MM.1S (cell line): Measurements from ENCODE around the gene RASAL2.

Source experiments
- CTCF ChIP-seq: fragments of 300-600 bp; sonication (generic); IDR thresholded peaks from 2 replicates; pipeline ENCODE4 v1.5.1; 2016; ENCODE audit warnings: antibody characterized with exemption, low read length, mixed read lengths
- EZH2 ChIP-seq: fragments of 300-600 bp; sonication (generic); optimal IDR thresholded peaks from 2 replicates; pipeline ENCODE3; 2017; ENCODE audit warnings: low read depth, mild to moderate bottlenecking, antibody characterized with exemption, low read length, mixed read lengths
- EZH2phosphoT487 ChIP-seq: fragments of 300-600 bp; sonication (generic); IDR thresholded peaks from 2 replicates; pipeline ENCODE4 v1.6.1; 2018; ENCODE audit warnings: antibody characterized with exemption, low read length

GRCh38 chr1:178127482-178128191 is 33.7 kb downstream of the RASAL2 start:
- TF ChIP-seq CTCF, result no peak
- TF ChIP-seq EZH2, result no peak
- TF ChIP-seq EZH2phosphoT487, result no peak
